Measurements from ENCODE around the gene VSIG10L.

Gene VSIG10L

DNA sequence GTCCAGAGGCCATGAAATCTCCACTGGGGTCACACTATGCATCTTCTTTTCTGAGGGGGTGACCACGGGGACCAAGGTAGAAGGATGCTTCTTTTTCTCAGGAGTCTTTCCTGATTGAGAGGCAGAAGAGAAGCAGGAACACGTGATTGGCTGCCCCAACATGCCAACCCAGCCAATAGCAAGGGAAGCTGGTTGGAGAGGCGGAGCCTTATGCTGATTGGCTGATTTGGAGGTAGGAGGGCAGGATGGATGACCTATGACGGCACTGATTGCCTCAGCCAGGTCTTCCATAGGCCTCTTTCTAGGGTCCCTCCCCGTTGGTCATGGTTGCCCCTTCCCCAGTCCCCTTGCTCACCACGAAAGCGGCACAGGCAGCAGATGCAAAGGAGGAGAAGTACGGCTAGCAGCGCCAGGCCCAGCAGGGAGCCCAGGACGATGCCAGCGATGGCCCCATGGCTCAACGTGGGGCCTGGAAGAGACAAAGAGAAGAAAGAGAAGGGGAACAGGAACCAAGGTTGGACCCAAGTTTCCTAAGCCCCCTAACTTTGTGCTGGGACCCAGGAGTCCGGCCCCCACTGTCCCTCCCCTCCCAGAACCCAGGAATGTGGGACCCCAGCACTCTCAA is 8.0 kb downstream of the VSIG10L start:
- TF ChIP-seq, protein P1, sequence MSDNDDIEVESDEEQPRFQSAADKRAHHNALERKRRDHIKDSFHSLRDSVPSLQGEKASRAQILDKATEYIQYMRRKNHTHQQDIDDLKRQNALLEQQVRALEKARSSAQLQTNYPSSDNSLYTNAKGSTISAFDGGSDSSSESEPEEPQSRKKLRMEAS (IDR thresholded peaks at IDR 0.05): no peak
- TF ChIP-seq EP300 (IDR thresholded peaks at IDR 0.05; ENCODE audit: borderline replicate concordance) (no peak), USF1 (IDR thresholded peaks at IDR 0.05) (peak; percentile 34; the same call in 1 of the 2 replicates), YY1 (IDR thresholded peaks at IDR 0.05; ENCODE audit: low read depth) (no peak)

DNA sequence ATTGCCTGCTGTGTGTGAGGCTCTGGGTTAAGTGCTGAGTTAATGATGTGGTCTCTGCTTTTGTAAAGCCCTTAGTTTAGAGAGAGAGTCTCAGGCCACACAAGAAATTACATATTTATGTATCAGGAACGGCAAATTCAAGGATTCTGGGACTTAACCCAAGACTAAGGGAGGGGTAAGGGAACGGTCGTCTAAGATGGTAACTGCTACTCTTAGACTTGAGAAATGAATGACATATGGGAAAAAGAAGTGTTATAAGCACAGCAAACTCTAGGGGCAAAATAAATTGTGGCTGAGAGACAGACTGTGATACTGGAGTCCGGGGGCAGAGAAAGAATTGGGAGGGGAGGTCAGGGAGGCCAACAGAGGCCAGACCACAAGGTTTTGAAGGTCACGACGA is 10.2 kb downstream of the VSIG10L start:
- TF ChIP-seq NFIC (IDR thresholded peaks at IDR 0.05) (no peak), TAF1 (IDR thresholded peaks at IDR 0.05; ENCODE audit: low read depth) (no peak), EGR1 (IDR thresholded peaks at IDR 0.05) (no peak), FOXM1 (IDR thresholded peaks at IDR 0.05; ENCODE audit: borderline replicate concordance, low read depth) (no peak), USF1 (IDR thresholded peaks at IDR 0.05) (no peak), TEAD4 (IDR thresholded peaks at IDR 0.05) (no peak), CREB1 (IDR thresholded peaks at IDR 0.05; ENCODE audit: low read depth) (no peak), EP300 (IDR thresholded peaks at IDR 0.05; ENCODE audit: borderline replicate concordance) (no peak), CEBPB (IDR thresholded peaks at IDR 0.05) (no peak), RAD21 (IDR thresholded peaks at IDR 0.05; ENCODE audit: low read depth) (no peak), TCF12 (IDR thresholded peaks at IDR 0.05; ENCODE audit: low read depth) (no peak)
- TF ChIP-seq, protein P1 (IDR thresholded peaks at IDR 0.05): no peak

DNA sequence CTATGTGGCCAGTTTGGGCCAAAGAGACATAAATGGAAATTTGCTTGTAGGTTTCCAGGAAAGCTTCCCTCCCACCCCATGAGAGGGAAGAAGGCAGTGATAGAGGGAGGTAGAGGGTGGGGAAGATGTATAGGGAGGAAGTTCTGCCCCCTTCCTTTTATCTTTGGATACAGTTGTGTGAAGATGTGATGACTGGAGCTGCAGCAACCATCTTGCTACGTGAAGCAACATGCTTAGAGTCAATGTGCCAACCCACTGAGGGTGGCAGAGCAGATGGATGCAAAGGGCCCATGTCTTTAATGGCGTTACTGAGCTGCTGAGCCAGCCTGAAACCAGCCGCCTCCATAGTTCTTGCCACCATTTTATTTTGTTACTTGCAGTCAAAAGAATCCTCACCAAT is 10.7 kb downstream of the VSIG10L start:
- TF ChIP-seq CEBPB (IDR thresholded peaks at IDR 0.05): no peak

GRCh38 chr19:51330366-51330765 is 11.6 kb downstream of the VSIG10L start:
- TF ChIP-seq RAD21 (IDR thresholded peaks at IDR 0.05; ENCODE audit: low read depth) (no peak), NFIC (IDR thresholded peaks at IDR 0.05) (no peak)

- TF ChIP-seq CREB1 (IDR thresholded peaks at IDR 0.05; ENCODE audit: low read depth): no peak
- no peak for TF ChIP-seq NFIC (IDR thresholded peaks at IDR 0.05)
- TF ChIP-seq, protein P1 (IDR thresholded peaks at IDR 0.05): no peak
- no peak for TF ChIP-seq TCF12 (IDR thresholded peaks at IDR 0.05; ENCODE audit: low read depth)
- no peak for TF ChIP-seq REST (IDR thresholded peaks at IDR 0.05; ENCODE audit: low read depth)
- no peak for TF ChIP-seq CEBPB (IDR thresholded peaks at IDR 0.05)
- TF ChIP-seq YY1 (IDR thresholded peaks at IDR 0.05; ENCODE audit: low read depth): no peak
- no peak for TF ChIP-seq EP300 (IDR thresholded peaks at IDR 0.05; ENCODE audit: borderline replicate concordance)
- TF ChIP-seq ZBTB7A (IDR thresholded peaks at IDR 0.05; ENCODE audit: low read depth): no peak
- no peak for TF ChIP-seq USF1 (IDR thresholded peaks at IDR 0.05)
- no peak for TF ChIP-seq FOXM1 (IDR thresholded peaks at IDR 0.05; ENCODE audit: borderline replicate concordance, low read depth)
- no peak for TF ChIP-seq RAD21 (IDR thresholded peaks at IDR 0.05; ENCODE audit: low read depth)
- TF ChIP-seq TEAD4 (IDR thresholded peaks at IDR 0.05): no peak
- TF ChIP-seq TAF1 (IDR thresholded peaks at IDR 0.05; ENCODE audit: low read depth): no peak
- no peak for TF ChIP-seq EGR1 (IDR thresholded peaks at IDR 0.05)
These were observed 12.5 kb downstream of the VSIG10L start for GRCh38 chr19:51329411-51329810.

DNA sequence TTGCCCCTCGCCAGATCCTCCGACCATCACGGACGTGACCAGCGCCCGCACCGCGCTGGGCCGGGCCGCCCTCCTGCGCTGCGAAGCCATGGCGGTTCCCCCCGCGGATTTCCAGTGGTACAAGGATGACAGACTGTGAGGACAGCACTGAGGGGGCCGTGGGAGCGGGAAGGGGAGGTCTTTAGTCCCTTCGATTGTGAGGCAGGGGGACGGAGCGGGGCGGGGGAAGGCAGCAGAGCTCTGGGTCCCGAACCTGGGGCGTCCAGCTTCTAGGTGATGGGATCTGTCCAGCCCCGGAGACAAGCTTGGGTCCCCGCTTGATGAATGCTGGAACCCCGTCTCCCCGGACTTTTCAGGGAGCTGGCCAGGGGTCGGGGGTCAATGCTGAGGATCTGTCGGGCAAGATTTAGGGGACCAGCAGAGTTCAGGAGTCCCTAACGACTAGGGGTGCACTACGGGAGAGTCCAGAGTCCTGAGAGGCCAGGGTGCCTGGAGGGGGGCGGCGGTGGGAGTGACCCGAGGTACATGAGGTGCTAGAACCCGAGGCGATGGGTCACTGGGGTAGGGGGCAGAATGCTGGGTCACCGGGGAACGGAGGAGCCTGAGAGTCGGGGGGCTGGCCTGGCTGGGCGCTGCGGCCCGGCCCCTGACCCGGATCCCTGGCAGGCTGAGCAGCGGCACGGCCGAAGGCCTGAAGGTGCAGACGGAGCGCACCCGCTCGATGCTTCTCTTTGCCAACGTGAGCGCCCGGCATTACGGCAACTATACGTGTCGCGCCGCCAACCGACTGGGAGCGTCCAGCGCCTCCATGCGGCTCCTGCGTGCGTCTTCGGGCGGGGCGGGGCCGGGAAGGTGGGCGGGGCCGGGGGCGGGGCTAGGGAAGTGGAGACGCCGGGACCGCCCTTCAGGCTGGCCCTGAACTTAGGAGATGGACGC is 14.6 kb downstream of the VSIG10L start:
- TF ChIP-seq CREB1 (IDR thresholded peaks at IDR 0.05; ENCODE audit: low read depth) (no peak), RAD21 (IDR thresholded peaks at IDR 0.05; ENCODE audit: low read depth) (no peak), TCF12 (IDR thresholded peaks at IDR 0.05; ENCODE audit: low read depth) (no peak), FOXM1 (IDR thresholded peaks at IDR 0.05; ENCODE audit: borderline replicate concordance, low read depth) (no peak)
- TF ChIP-seq, protein P1 (IDR thresholded peaks at IDR 0.05): 0 out of 2 replicates have a peak, but pooled peaks have one; percentile 29
